ENCODE measurements around the gene OSBPL3.

Gene OSBPL3

GRCh38 chr7:24888653-24889052 lies 91.3 kb downstream of the OSBPL3 start:
- no peak for FAIRE-seq

GRCh38 chr7:24885716-24886115 lies 94.3 kb downstream of the OSBPL3 start:
- FAIRE-seq: no peak

- FAIRE-seq: no peak
Measured at GRCh38 chr7:24885305-24885704, 94.7 kb downstream of the OSBPL3 start.

GRCh38 chr7:24884401-24884800 lies 95.6 kb downstream of the OSBPL3 start:
- FAIRE-seq: no peak

GRCh38 chr7:24883622-24884013 lies 96.4 kb downstream of the OSBPL3 start:
- FAIRE-seq: no peak

- no peak for FAIRE-seq
Measured at GRCh38 chr7:24882989-24883621, 96.9 kb downstream of the OSBPL3 start.

- FAIRE-seq: no peak
Measured at GRCh38 chr7:24881623-24882022, 98.4 kb downstream of the OSBPL3 start.

- no peak for FAIRE-seq
Measured at GRCh38 chr7:24880886-24881285, 99.1 kb downstream of the OSBPL3 start.

- FAIRE-seq: no peak
Measured at GRCh38 chr7:24879291-24879690, 100.7 kb downstream of the OSBPL3 start.

GRCh38 chr7:24877790-24878311 lies 102.1 kb downstream of the OSBPL3 start:
- FAIRE-seq: no peak

GRCh38 chr7:24874791-24875190 lies 105.2 kb downstream of the OSBPL3 start:
- no peak for FAIRE-seq

- FAIRE-seq: no peak
Measured at GRCh38 chr7:24873944-24874343, 106.0 kb downstream of the OSBPL3 start.

- FAIRE-seq: no peak
Measured at GRCh38 chr7:24871770-24872169, 108.2 kb downstream of the OSBPL3 start.

- FAIRE-seq: no peak
Measured at GRCh38 chr7:24870766-24871165, 109.2 kb downstream of the OSBPL3 start.

- no peak for FAIRE-seq
Measured at GRCh38 chr7:24869572-24869971, 110.4 kb downstream of the OSBPL3 start.

GRCh38 chr7:24868741-24869140 lies 111.2 kb downstream of the OSBPL3 start:
- no peak for FAIRE-seq

- no peak for FAIRE-seq
Measured at GRCh38 chr7:24866004-24866615, 113.9 kb downstream of the OSBPL3 start.

- FAIRE-seq: no peak
Measured at GRCh38 chr7:24864214-24864817, 115.7 kb downstream of the OSBPL3 start.

GRCh38 chr7:24863626-24864025 lies 116.4 kb downstream of the OSBPL3 start:
- FAIRE-seq: no peak

- FAIRE-seq: no peak
Measured at GRCh38 chr7:24862461-24862860, 117.5 kb downstream of the OSBPL3 start.

GRCh38 chr7:24861336-24861735 lies 118.6 kb downstream of the OSBPL3 start:
- no peak for FAIRE-seq

- no peak for FAIRE-seq
Measured at GRCh38 chr7:24860611-24861010, 119.4 kb downstream of the OSBPL3 start.

- FAIRE-seq: no peak
Measured at GRCh38 chr7:24858108-24858977, 121.6 kb downstream of the OSBPL3 start.
